Hepatocyte (in vitro differentiated cells): ENCODE data around the gene ARL13B. TPM values are rescaled to one million over a fixed set of nuclear protein-coding genes. Genes with fewer than 3 reads are reported as not detected.
A peak's percentile ranks its signal among the peaks of the same experiment; 100 is the strongest.

Experiments
- DNase-seq: peaks from one replicate; pipeline ENCODE4 v3.0.0-alpha.2; 2016; ENCODE audit warnings: low spot score
- H2AFZ ChIP-seq: fragments of 200-600 bp; sonication (generic); 2 replicates; pipeline ENCODE4 v1.6.0; 2016; ENCODE audit warnings: antibody characterized with exemption, mild to moderate bottlenecking
- H3K27ac ChIP-seq: fragments of 200-600 bp; sonication (generic); 2 replicates; pipeline ENCODE4 v1.5.1; 2016; ENCODE audit warnings: mild to moderate bottlenecking
- H3K27me3 ChIP-seq: fragments of 200-600 bp; sonication (generic); 2 replicates; pipeline ENCODE4 v1.6.1; 2016
- H3K36me3 ChIP-seq: fragments of 200-600 bp; sonication (generic); replicated peaks from 2 replicates; pipeline ENCODE4 v1.5.1; 2016; ENCODE audit warnings: low read depth; ENCODE audit not compliant: insufficient read depth
- H3K4me1 ChIP-seq: fragments of 200-600 bp; sonication (generic); 2 replicates; pipeline ENCODE4 v1.5.1; 2016; ENCODE audit warnings: mild to moderate bottlenecking, moderate library complexity; ENCODE audit not compliant: insufficient read depth
- H3K4me2 ChIP-seq: fragments of 200-600 bp; sonication (generic); 2 replicates; pipeline ENCODE4 v1.6.0; 2016
- H3K4me3 ChIP-seq: fragments of 200-600 bp; sonication (generic); 2 replicates; pipeline ENCODE4 v1.5.1; 2016; ENCODE audit warnings: mild to moderate bottlenecking
- H3K79me2 ChIP-seq: fragments of 200-600 bp; sonication (generic); 2 replicates; pipeline ENCODE4 v1.6.0; 2017; ENCODE audit warnings: mild to moderate bottlenecking
- H3K9me2 ChIP-seq: fragments of 200-600 bp; sonication (generic); replicated peaks from 2 replicates; pipeline ENCODE4 v1.6.0; 2017; ENCODE audit warnings: mild to moderate bottlenecking; ENCODE audit not compliant: insufficient read depth
- H3K9me3 ChIP-seq: fragments of 200-600 bp; sonication (generic); 2 replicates; pipeline ENCODE4 v1.5.1; 2016; ENCODE audit warnings: low read depth, mild to moderate bottlenecking
- H4K20me1 ChIP-seq: fragments of 200-600 bp; sonication (generic); 2 replicates; pipeline ENCODE4 v1.6.0; 2016; ENCODE audit warnings: mild to moderate bottlenecking; ENCODE audit not compliant: insufficient read depth, poor library complexity, severe bottlenecking
- CTCF ChIP-seq: fragments of 200-600 bp; sonication (generic); IDR thresholded peaks from 2 replicates; pipeline ENCODE4 v1.5.1; 2016; ENCODE audit warnings: antibody characterized with exemption, mild to moderate bottlenecking; ENCODE audit not compliant: poor library complexity
- EZH2 ChIP-seq: fragments of 200-600 bp; sonication (generic); IDR thresholded peaks from 2 replicates; pipeline ENCODE4 v1.6.1; 2016; ENCODE audit warnings: antibody characterized with exemption, mild to moderate bottlenecking, borderline replicate concordance
- EZH2phosphoT487 ChIP-seq: fragments of 200-600 bp; sonication (generic); IDR thresholded peaks from one replicate; pipeline ENCODE4 v1.6.1; 2018; ENCODE audit warnings: antibody characterized with exemption, mild to moderate bottlenecking, low read depth, moderate library complexity; ENCODE audit not compliant: unreplicated experiment, severe bottlenecking
- WGBS: methylation state at CpG from one replicate; pipeline ENCODE4 v1.1.6; 2016; ENCODE audit warnings: low lambda C conversion rate; ENCODE audit errors: missing lambda C conversion rate; 5-methylcytosine and 5-hydroxymethylcytosine counted together
- polyA plus RNA-seq: library from polyadenylated mRNA; unstranded; fragments of >200 nt; fragmentation: Nextera tagmentation; extraction: Ambion mirVana; gene quantifications from 2 replicates; pipeline ENCODE4 v1.2.1, GENCODE V29; 2016
- total RNA-seq: library from RNA; depleted of rRNA; stranded (reverse); fragments of >200 nt; gene quantifications from 2 replicates; pipeline ENCODE4 v1.2.3, GENCODE V29; 2014

The ARL13B gene
- total and polyA plus RNA-seq, 2 experiments from 2014 or later = 6.2 to 10.4 TPM

GRCh38 chr3:93973131-93974126 is 6.5 kb upstream of the ARL13B start, which contains the start of gene PROS1:
Gene PROS1 (minus strand): TSS chr3:93973896. CDS start chr3:93973749, 147 bp downstream.
- TF ChIP-seq CTCF (peak; percentile 17), EZH2 (no peak), EZH2phosphoT487 (no peak)
- no peaks in the 10 kb centered on the region for H4K20me1 ChIP-seq

GRCh38 chr3:93981649-93982048 is 1.7 kb downstream of the ARL13B start:
- Histone ChIP-seq H3K4me2 (peak overlapping the region; percentile 75), H3K27me3 (no peaks in the 10 kb centered on the region), H3K36me3 (no peaks in the 10 kb centered on the region), H3K9me3 (no peaks in the 10 kb centered on the region), H4K20me1 (no peaks in the 10 kb centered on the region), H2AFZ (no peak overlapping the region), H3K27ac (no peak overlapping the region), H3K79me2 (peaks cover 49% of the 10 kb centered on the region), H3K4me3 (no peak overlapping the region), H3K4me1 (no peaks in the 10 kb centered on the region), H3K9me2 (no peaks in the 10 kb centered on the region)
- 93% methylated on average over 13 of the region's 13 CpGs for WGBS
- TF ChIP-seq EZH2 (no peak), EZH2phosphoT487 (no peak), CTCF (no peak)
- DNase-seq = no peak

More at GRCh38 chr3:93973131-93974126, 6.5 kb upstream of the ARL13B start, which contains the start of gene PROS1:
- H3K4me1 ChIP-seq = peaks cover 10% of the 10 kb centered on the region
- DNase-seq = peak; percentile 94
- H3K27ac ChIP-seq = peak within 1 kb of the TSS; percentile 94
- no peaks in the 10 kb centered on the region for H3K36me3 ChIP-seq
- peak within 1 kb of the TSS; percentile 84 for H3K4me2 ChIP-seq
- no peaks in the 10 kb centered on the region for H3K27me3 ChIP-seq
- peak within 1 kb of the TSS; percentile 66 for H2AFZ ChIP-seq
- no peaks in the 10 kb centered on the region for H3K9me2 ChIP-seq
- H3K79me2 ChIP-seq = peaks cover 29% of the 10 kb centered on the region
- H3K9me3 ChIP-seq = no peaks in the 10 kb centered on the region
- 1% methylated on average over 52 of the region's 53 CpGs for WGBS
- peak within 1 kb of the TSS; percentile 53 for H3K4me3 ChIP-seq

- Histone ChIP-seq H3K4me3 (no peak overlapping the region), H3K9me3 (no peaks in the 10 kb centered on the region), H4K20me1 (no peaks in the 10 kb centered on the region), H3K36me3 (no peaks in the 10 kb centered on the region), H3K4me1 (no peaks in the 10 kb centered on the region), H3K4me2 (no peak overlapping the region), H2AFZ (no peak overlapping the region), H3K9me2 (no peaks in the 10 kb centered on the region), H3K27ac (no peak overlapping the region), H3K27me3 (no peaks in the 10 kb centered on the region), H3K79me2 (peaks cover 53% of the 10 kb centered on the region)
- DNase-seq = no peak
- WGBS = 94% methylated on average over 3 of the region's 3 CpGs
- no peak for TF ChIP-seq EZH2
- TF ChIP-seq CTCF = no peak
- no peak for TF ChIP-seq EZH2phosphoT487
Observed at GRCh38 chr3:93983408-93983807, 3.5 kb downstream of the ARL13B start.
